ENCODE results near the gene MAP2. TPM values are rescaled to one million over a fixed set of nuclear protein-coding genes. Genes with fewer than 3 reads are reported as not detected.

The MAP2 gene
- total and polyA plus RNA-seq, 11 donors = 3.2 to 19.3 (median 8.9) TPM

DNA sequence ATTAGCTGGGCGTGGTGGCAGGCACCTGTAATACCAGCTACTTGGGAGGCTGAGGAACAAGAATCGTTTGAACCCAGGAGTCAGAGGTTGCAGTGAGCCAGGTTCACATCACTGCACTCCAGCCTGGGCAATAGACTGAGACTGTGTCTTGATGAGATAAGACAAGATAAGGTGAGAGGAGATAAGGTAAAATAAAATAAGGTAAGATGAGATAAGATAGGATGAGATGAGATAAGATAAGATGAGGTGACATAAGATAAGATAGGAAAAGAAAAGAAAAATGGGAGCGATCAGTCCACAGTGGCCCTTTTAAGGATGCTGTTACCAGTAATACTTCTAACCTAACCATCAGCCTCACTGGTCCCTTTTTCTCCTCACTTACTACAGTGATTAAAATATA, 213.4 kb downstream of the MAP2 start:
- Histone ChIP-seq H3K4me1 (no peaks in the 10 kb centered on the region), H3K27ac (no peak overlapping the region), H3K27me3 (no peaks in the 10 kb centered on the region), H3K9me3 (no peaks in the 10 kb centered on the region), H3K36me3 (no peaks in the 10 kb centered on the region), H3K4me3 (no peak overlapping the region)
- no peak for ATAC-seq
- 70 to 78% (median 74%) methylated on average over 3 of the region's 3 CpGs for WGBS, 4 donors
- intact Hi-C loops (cut with DNase I) = no loop called here
- TF ChIP-seq POLR2A (IDR thresholded peaks at IDR 0.05) = no peak
- TF ChIP-seq, protein P1, sequence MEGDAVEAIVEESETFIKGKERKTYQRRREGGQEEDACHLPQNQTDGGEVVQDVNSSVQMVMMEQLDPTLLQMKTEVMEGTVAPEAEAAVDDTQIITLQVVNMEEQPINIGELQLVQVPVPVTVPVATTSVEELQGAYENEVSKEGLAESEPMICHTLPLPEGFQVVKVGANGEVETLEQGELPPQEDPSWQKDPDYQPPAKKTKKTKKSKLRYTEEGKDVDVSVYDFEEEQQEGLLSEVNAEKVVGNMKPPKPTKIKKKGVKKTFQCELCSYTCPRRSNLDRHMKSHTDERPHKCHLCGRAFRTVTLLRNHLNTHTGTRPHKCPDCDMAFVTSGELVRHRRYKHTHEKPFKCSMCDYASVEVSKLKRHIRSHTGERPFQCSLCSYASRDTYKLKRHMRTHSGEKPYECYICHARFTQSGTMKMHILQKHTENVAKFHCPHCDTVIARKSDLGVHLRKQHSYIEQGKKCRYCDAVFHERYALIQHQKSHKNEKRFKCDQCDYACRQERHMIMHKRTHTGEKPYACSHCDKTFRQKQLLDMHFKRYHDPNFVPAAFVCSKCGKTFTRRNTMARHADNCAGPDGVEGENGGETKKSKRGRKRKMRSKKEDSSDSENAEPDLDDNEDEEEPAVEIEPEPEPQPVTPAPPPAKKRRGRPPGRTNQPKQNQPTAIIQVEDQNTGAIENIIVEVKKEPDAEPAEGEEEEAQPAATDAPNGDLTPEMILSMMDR (IDR thresholded peaks at IDR 0.05) = no peak
- DNase-seq = no peak

- H3K4me1 ChIP-seq = no peaks in the 10 kb centered on the region
- no peaks in the 10 kb centered on the region for H3K27me3 ChIP-seq
- no peak overlapping the region for H3K4me3 ChIP-seq
- no peak for DNase-seq
- no peaks in the 10 kb centered on the region for H3K36me3 ChIP-seq
- no peak for ATAC-seq
- 92 to 93% (median 92%) methylated on average over 2 of the region's 2 CpGs for WGBS, 4 donors
- intact Hi-C loops (cut with DNase I) = no loop called here
- H3K9me3 ChIP-seq = no peaks in the 10 kb centered on the region
- TF ChIP-seq POLR2A (IDR thresholded peaks at IDR 0.05) = no peak
- TF ChIP-seq, protein P1 (IDR thresholded peaks at IDR 0.05) = peak in 3 of 12 donors; percentile 7 to 23 (median 22)
- H3K27ac ChIP-seq = no peak overlapping the region
Measured at GRCh38 chr2:209638346-209638745, 214.5 kb downstream of the MAP2 start.

DNA sequence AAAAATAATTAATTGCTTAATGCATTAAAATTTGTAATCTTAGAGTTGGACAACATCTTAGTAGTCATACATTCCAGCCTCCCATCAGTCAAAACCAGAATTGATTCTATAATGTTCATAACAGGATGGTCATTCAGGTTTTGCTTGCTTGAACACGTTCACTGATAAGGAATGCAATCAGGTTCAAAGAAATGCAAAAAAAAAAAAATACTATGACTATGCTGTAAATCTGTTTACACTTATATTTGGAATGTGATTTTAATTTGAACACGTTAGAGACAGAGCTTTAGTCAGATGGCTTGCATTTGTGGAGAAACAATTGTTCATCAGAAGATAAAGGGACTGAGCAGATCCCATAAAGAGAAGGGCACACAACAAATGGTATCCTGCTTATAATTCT, 216.5 kb downstream of the MAP2 start:
- no peak overlapping the region for H3K4me3 ChIP-seq
- WGBS, 4 donors = 71 to 82% (median 81%) methylated on average over 2 of the region's 2 CpGs
- H3K4me1 ChIP-seq = no peaks in the 10 kb centered on the region
- no peaks in the 10 kb centered on the region for H3K27me3 ChIP-seq
- intact Hi-C loops (cut with DNase I) = no loop called here
- no peak overlapping the region for H3K27ac ChIP-seq
- H3K9me3 ChIP-seq = no peaks in the 10 kb centered on the region
- DNase-seq (no peak), ATAC-seq (no peak)
- TF ChIP-seq, protein P1 (IDR thresholded peaks at IDR 0.05) = no peak
- TF ChIP-seq POLR2A (IDR thresholded peaks at IDR 0.05) = no peak
- H3K36me3 ChIP-seq = no peaks in the 10 kb centered on the region

DNA sequence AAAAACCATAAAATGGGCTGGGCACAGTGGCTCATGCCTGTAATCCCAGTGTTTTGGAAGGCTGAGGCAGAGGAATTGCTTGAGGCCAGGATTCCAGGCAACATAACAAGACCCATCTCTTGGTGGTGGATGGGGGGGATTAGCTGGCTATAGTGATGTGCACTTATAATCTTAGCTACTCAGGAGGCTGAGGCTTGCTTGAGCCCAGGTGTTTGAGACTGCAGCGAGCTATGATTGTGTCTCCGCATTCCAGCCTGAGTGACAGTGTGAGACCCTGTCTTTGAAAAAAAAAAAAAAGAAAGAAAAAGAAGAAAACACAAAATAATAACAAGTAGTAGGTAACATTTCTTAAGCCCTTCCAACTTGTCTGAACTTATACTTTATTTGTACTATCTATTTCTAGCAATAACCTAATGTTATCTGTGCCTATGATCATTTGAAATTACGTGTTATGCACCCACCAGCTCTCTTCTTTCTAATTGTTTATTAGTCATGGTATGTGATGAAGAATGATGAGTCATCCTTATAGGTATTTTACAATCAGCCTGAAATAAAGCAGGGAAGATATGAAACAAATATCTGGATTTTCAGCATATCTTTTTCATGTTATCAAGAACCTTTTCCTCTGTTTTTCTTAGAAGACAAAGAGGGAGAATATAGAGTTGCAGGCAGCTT, 218.4 kb downstream of the MAP2 start:
- ATAC-seq (no peak), DNase-seq (no peak)
- intact Hi-C loops (cut with DNase I) = no loop called here
- no peak for TF ChIP-seq POLR2A (IDR thresholded peaks at IDR 0.05)
- TF ChIP-seq, protein P1 (IDR thresholded peaks at IDR 0.05) = no peak
- Histone ChIP-seq H3K4me3 (no peak overlapping the region), H3K27me3 (no peaks in the 10 kb centered on the region), H3K9me3 (no peaks in the 10 kb centered on the region), H3K36me3 (no peaks in the 10 kb centered on the region), H3K27ac (no peak overlapping the region), H3K4me1 (no peaks in the 10 kb centered on the region)
- 90 to 99% (median 95%) methylated on average over 3 of the region's 3 CpGs for WGBS, 4 donors

All from heart left ventricle (tissue), 16 donors.